ENCODE data around the gene NOSIP.

Gene NOSIP

GRCh38 chr19:49507803-49508494 is 72.4 kb downstream of the NOSIP start:
- no peak for DNase-seq (ENCODE audit: low spot score)

DNA sequence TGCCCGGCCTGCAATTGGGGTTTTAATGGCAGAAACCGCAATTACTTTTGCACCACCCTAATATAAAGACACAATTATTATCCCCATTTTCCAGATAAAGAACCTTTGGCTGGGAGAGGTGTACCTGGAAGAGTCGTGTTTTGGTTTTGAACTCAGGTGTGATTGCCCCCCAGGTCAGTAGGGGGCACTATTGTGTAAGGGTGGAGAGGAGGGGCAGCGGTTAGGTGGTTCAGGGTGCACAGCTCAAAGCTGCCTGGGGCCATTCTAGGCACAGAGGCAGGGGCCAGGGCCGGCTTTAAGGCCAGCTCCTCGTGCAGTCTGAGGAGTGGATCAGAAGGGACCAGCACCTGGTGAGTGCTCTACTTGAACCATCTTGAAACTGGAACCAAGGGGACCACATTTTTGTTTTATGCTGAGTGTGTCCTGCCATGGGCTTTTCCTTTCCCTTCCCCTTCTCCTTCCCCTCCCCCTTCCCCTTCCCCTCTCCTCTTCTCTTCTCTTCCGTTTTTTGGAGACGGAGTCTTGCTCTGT is 73.7 kb downstream of the NOSIP start:
- no peak for DNase-seq (ENCODE audit: low spot score)

All from LoVo (cell line).